ENCODE data around the gene MOB4. TPM values are rescaled to one million over a fixed set of nuclear protein-coding genes. Genes with fewer than 3 reads are reported as not detected.

Gene MOB4
- total RNA-seq, 1 experiment from 2014 or later: 31.1 TPM

- H3K4me3 ChIP-seq (ENCODE audit: low read depth, low read length): no peak overlapping the region
- H3K4me1 ChIP-seq: no peaks in the 10 kb centered on the region
- no peaks in the 10 kb centered on the region for H3K36me3 Mint-ChIP-seq (ENCODE audit: insufficient read depth, unreplicated experiment)
- no peaks in the 10 kb centered on the region for H3K9me3 Mint-ChIP-seq (ENCODE audit: unreplicated experiment)
- H3K36me3 ChIP-seq (ENCODE audit: control insufficient read depth, insufficient read depth, low read length): no peaks in the 10 kb centered on the region
- CTCF ChIA-PET: no interaction called here
- H3K27me3 ChIP-seq (replicated peaks; ENCODE audit: control insufficient read depth, insufficient read depth, low read length): no peaks in the 10 kb centered on the region
- no peak for DNase-seq
- BruUV-seq (replicated peaks): no TSS peak
- no peak overlapping the region for H3K27ac Mint-ChIP-seq (ENCODE audit: unreplicated experiment)
- intact Hi-C loops (cut with micrococcal nuclease; ENCODE audit: unreplicated experiment): loop anchor here (10.0 kb wide), 1 partner anchor 183 kb away; no protein-coding TSS in a partner anchor
- H3K27me3 Mint-ChIP-seq (ENCODE audit: insufficient read depth, unreplicated experiment): peaks cover 5% of the 10 kb centered on the region
- H3K4me1 Mint-ChIP-seq (ENCODE audit: low read depth, unreplicated experiment): no peaks in the 10 kb centered on the region
- TF ChIP-seq CTCF (IDR thresholded peaks at IDR 0.05; ENCODE audit: insufficient read depth in 1 of 2, low read depth in 1 of 2, low read length in 1 of 2, severe bottlenecking in 1 of 2, unreplicated experiment in 1 of 2): no peak
- H3K4me3 Mint-ChIP-seq (ENCODE audit: unreplicated experiment): no peak overlapping the region
- POLR2A ChIA-PET: no interaction called here
- no peaks in the 10 kb centered on the region for H3K9me3 ChIP-seq
Measured at GRCh38 chr2:197591339-197592072, 75.6 kb downstream of the MOB4 start.

- H3K4me1 ChIP-seq: no peaks in the 10 kb centered on the region
- Mint-ChIP-seq H3K4me1 (ENCODE audit: low read depth, unreplicated experiment) (no peaks in the 10 kb centered on the region), H3K36me3 (ENCODE audit: insufficient read depth, unreplicated experiment) (no peaks in the 10 kb centered on the region), H3K27ac (ENCODE audit: unreplicated experiment) (no peak overlapping the region), H3K27me3 (ENCODE audit: insufficient read depth, unreplicated experiment) (peaks cover 13% of the 10 kb centered on the region), H3K4me3 (ENCODE audit: unreplicated experiment) (no peak overlapping the region), H3K9me3 (ENCODE audit: unreplicated experiment) (no peaks in the 10 kb centered on the region)
- no TSS peak for BruUV-seq (replicated peaks)
- no peaks in the 10 kb centered on the region; the same call in 1 of the 2 replicates for H3K27me3 ChIP-seq (replicated peaks; ENCODE audit: control insufficient read depth, insufficient read depth, low read length)
- no peak for DNase-seq
- ChIA-PET POLR2A (no interaction called here), CTCF (no interaction called here)
- no peak for TF ChIP-seq CTCF (IDR thresholded peaks at IDR 0.05; ENCODE audit: insufficient read depth in 1 of 2, low read depth in 1 of 2, low read length in 1 of 2, severe bottlenecking in 1 of 2, unreplicated experiment in 1 of 2)
- H3K4me3 ChIP-seq (ENCODE audit: low read depth, low read length): no peak overlapping the region
- no peaks in the 10 kb centered on the region for H3K9me3 ChIP-seq
- H3K36me3 ChIP-seq (ENCODE audit: control insufficient read depth, insufficient read depth, low read length): no peaks in the 10 kb centered on the region
- intact Hi-C loops (cut with micrococcal nuclease; ENCODE audit: unreplicated experiment): loop anchor here (10.0 kb wide), 1 partner anchor 178 kb away; no protein-coding TSS in a partner anchor
Measured at GRCh38 chr2:197596766-197597165, 80.9 kb downstream of the MOB4 start.

GRCh38 chr2:197597166-197597565 is 81.3 kb downstream of the MOB4 start:
- H3K36me3 Mint-ChIP-seq (ENCODE audit: insufficient read depth, unreplicated experiment): no peaks in the 10 kb centered on the region

More at GRCh38 chr2:197597166-197597565, 81.3 kb downstream of the MOB4 start:
- Histone ChIP-seq H3K36me3 (ENCODE audit: control insufficient read depth, insufficient read depth, low read length) (no peaks in the 10 kb centered on the region), H3K9me3 (no peaks in the 10 kb centered on the region), H3K4me1 (no peaks in the 10 kb centered on the region), H3K4me3 (ENCODE audit: low read depth, low read length) (no peak overlapping the region), H3K27me3 (replicated peaks; ENCODE audit: control insufficient read depth, insufficient read depth, low read length) (no peaks in the 10 kb centered on the region; the same call in 1 of the 2 replicates)
- no peak overlapping the region for H3K4me3 Mint-ChIP-seq (ENCODE audit: unreplicated experiment)
- no peak for DNase-seq
- no peaks in the 10 kb centered on the region for H3K4me1 Mint-ChIP-seq (ENCODE audit: low read depth, unreplicated experiment)
- POLR2A ChIA-PET: no interaction called here
- intact Hi-C loops (cut with micrococcal nuclease; ENCODE audit: unreplicated experiment): loop anchor here (10.0 kb wide), 1 partner anchor 178 kb away; no protein-coding TSS in a partner anchor
- H3K27ac Mint-ChIP-seq (ENCODE audit: unreplicated experiment): no peak overlapping the region
- H3K9me3 Mint-ChIP-seq (ENCODE audit: unreplicated experiment): no peaks in the 10 kb centered on the region
- CTCF ChIA-PET: no interaction called here
- TF ChIP-seq CTCF (IDR thresholded peaks at IDR 0.05; ENCODE audit: insufficient read depth in 1 of 2, low read depth in 1 of 2, low read length in 1 of 2, severe bottlenecking in 1 of 2, unreplicated experiment in 1 of 2): no peak
- no TSS peak for BruUV-seq (replicated peaks)
- H3K27me3 Mint-ChIP-seq (ENCODE audit: insufficient read depth, unreplicated experiment): peaks cover 13% of the 10 kb centered on the region
